ENCODE data around the gene USP17L27.
"Not testable (repeated sequence)": the region's sequence is repeated elsewhere in the genome, so short reads cannot be mapped to it uniquely, and the experiment has no call there.

USP17L27 gene

GRCh38 chr4:9389001-9389400, 45.1 kb downstream of the USP17L27 start:
- ATAC-seq (replicated peaks; ENCODE audit: extremely low read depth, poor library complexity, severe bottlenecking); H3K9me3 Mint-ChIP-seq; H3K4me1 Mint-ChIP-seq; DNase-seq (ENCODE audit: low spot score in 2 of 2); H3K4me3 Mint-ChIP-seq; H3K36me3 Mint-ChIP-seq (ENCODE audit: insufficient read depth); H3K27ac Mint-ChIP-seq (ENCODE audit: low read depth); H3K27me3 Mint-ChIP-seq: not testable (repeated sequence)
